Gastroesophageal sphincter (tissue), 3 donors: ENCODE data around the gene HTR5A.

Source experiments
- CTCF ChIP-seq, 4 experiments: fragments of 200-600 bp in 2 of 4; fragments of 450-650 bp in 2 of 4; sonication (generic) in 1 of 4; IDR thresholded peaks; one replicate each; pipeline ENCODE4 v1.5.1; 2017 to 2019; ENCODE audit warnings: antibody characterized with exemption in 4 of 4, mild to moderate bottlenecking in 2 of 4, moderate library complexity in 2 of 4
- EP300 ChIP-seq: sonication (generic); formaldehyde crosslinking; IDR thresholded peaks from one replicate; pipeline ENCODE4 v1.6.1; 2017; ENCODE audit warnings: antibody characterized with exemption, mild to moderate bottlenecking
- POLR2A ChIP-seq, 2 donors: fragments of 450-650 bp; IDR thresholded peaks; one replicate each; pipeline ENCODE4 v1.6.1; 2017; ENCODE audit warnings: antibody characterized with exemption in 2 of 2, mild to moderate bottlenecking in 2 of 2, moderate library complexity in 1 of 2
- POLR2AphosphoS5 ChIP-seq: sonication (generic); formaldehyde crosslinking; IDR thresholded peaks from one replicate; pipeline ENCODE4 v1.6.1; 2017; ENCODE audit warnings: antibody characterized with exemption

GRCh38 chr7:155136619-155137243 is 66.6 kb downstream of the HTR5A start:
- TF ChIP-seq POLR2AphosphoS5 (no peak), POLR2A (IDR thresholded peaks at IDR 0.05) (no peak), CTCF (IDR thresholded peaks at IDR 0.05) (no peak), EP300 (no peak)
